Ectodermal cell (in vitro differentiated cells): Measurements from ENCODE around the gene H1-8.

Experiments used
- H3K27ac ChIP-seq: 2 replicates; pipeline ENCODE4 v1.7.0; 2013; ENCODE audit warnings: mild to moderate bottlenecking, low read depth, low read length; ENCODE audit not compliant: insufficient read depth, poor library complexity, severe bottlenecking
- H3K27me3 ChIP-seq: 2 replicates; pipeline ENCODE4 v1.7.0; 2013; ENCODE audit warnings: mild to moderate bottlenecking, low read length; ENCODE audit not compliant: insufficient read depth, control insufficient read depth, poor library complexity, severe bottlenecking
- H3K36me3 ChIP-seq: one replicate; pipeline ENCODE4 v1.7.0; 2013; ENCODE audit warnings: low read length; ENCODE audit not compliant: control insufficient read depth, insufficient read depth
- H3K4me1 ChIP-seq: one replicate; pipeline ENCODE4 v1.7.0; 2013; ENCODE audit warnings: low read length; ENCODE audit not compliant: control insufficient read depth, insufficient read depth
- H3K4me3 ChIP-seq: 2 replicates; pipeline ENCODE4 v1.7.0; 2013; ENCODE audit warnings: low read depth, low read length, control low read depth; ENCODE audit not compliant: insufficient read depth
- H3K9me3 ChIP-seq: 2 replicates; pipeline ENCODE4 v1.7.0; 2013; ENCODE audit warnings: mild to moderate bottlenecking, low read length, moderate library complexity; ENCODE audit not compliant: control insufficient read depth
- WGBS, 2 experiments: methylation state at CpG; one replicate each; pipeline ENCODE4 v1.1.7; 2013; ENCODE audit warnings: missing lambda C conversion rate in 2 of 2; 5-methylcytosine and 5-hydroxymethylcytosine counted together

The H1-8 gene

GRCh38 chr3:129567939-129568338 is 25.0 kb downstream of the H1-8 start:
- Histone ChIP-seq H3K9me3 (no peaks in the 10 kb centered on the region), H3K36me3 (no peaks in the 10 kb centered on the region), H3K27me3 (no peaks in the 10 kb centered on the region), H3K4me3 (no peak overlapping the region), H3K27ac (no peak overlapping the region), H3K4me1 (no peaks in the 10 kb centered on the region)
- 73 to 82% methylated on average over 5 to 6 of the region's 6 CpGs for WGBS, 2 experiments

GRCh38 chr3:129569856-129570255 is 26.9 kb downstream of the H1-8 start:
- no peaks in the 10 kb centered on the region for H3K4me1 ChIP-seq

GRCh38 chr3:129571605-129572547 is 28.9 kb downstream of the H1-8 start:
- Histone ChIP-seq H3K9me3 (no peaks in the 10 kb centered on the region), H3K4me3 (no peak overlapping the region), H3K27ac (no peak overlapping the region), H3K4me1 (peaks cover 15% of the 10 kb centered on the region), H3K36me3 (no peaks in the 10 kb centered on the region), H3K27me3 (no peaks in the 10 kb centered on the region)
- WGBS, 2 experiments = 94 to 95% methylated on average over 22 of the region's 22 CpGs

More at GRCh38 chr3:129569856-129570255, 26.9 kb downstream of the H1-8 start:
- H3K27ac ChIP-seq = no peak overlapping the region
- no peaks in the 10 kb centered on the region for H3K9me3 ChIP-seq
- H3K36me3 ChIP-seq = no peaks in the 10 kb centered on the region
- no peaks in the 10 kb centered on the region for H3K27me3 ChIP-seq
- WGBS, 2 experiments = 94 to 96% methylated on average over 7 of the region's 7 CpGs
- H3K4me3 ChIP-seq = no peak overlapping the region

GRCh38 chr3:129572603-129573002 is 29.6 kb downstream of the H1-8 start:
- Histone ChIP-seq H3K9me3 (no peaks in the 10 kb centered on the region), H3K36me3 (no peaks in the 10 kb centered on the region), H3K27ac (no peak overlapping the region), H3K4me3 (no peak overlapping the region), H3K27me3 (no peaks in the 10 kb centered on the region), H3K4me1 (peaks cover 15% of the 10 kb centered on the region)
- 93 to 94% methylated on average over 18 of the region's 18 CpGs for WGBS, 2 experiments

GRCh38 chr3:129573493-129573892 is 30.5 kb downstream of the H1-8 start:
- H3K4me3 ChIP-seq = no peak overlapping the region
- no peak overlapping the region for H3K27ac ChIP-seq
- H3K36me3 ChIP-seq = no peaks in the 10 kb centered on the region
- 93 to 95% methylated on average over 14 of the region's 14 CpGs for whole genome bisulfite sequencing, 2 experiments
- peaks cover 15% of the 10 kb centered on the region for H3K4me1 ChIP-seq
- no peaks in the 10 kb centered on the region for H3K27me3 ChIP-seq
- H3K9me3 ChIP-seq = no peaks in the 10 kb centered on the region

- no peak overlapping the region for H3K27ac ChIP-seq
- H3K9me3 ChIP-seq = no peaks in the 10 kb centered on the region
- H3K27me3 ChIP-seq = no peaks in the 10 kb centered on the region
- no peaks in the 10 kb centered on the region for H3K36me3 ChIP-seq
- H3K4me3 ChIP-seq = no peak overlapping the region
- 95% methylated on average over 24 of the region's 24 CpGs for WGBS, 2 experiments
- H3K4me1 ChIP-seq = peaks cover 15% of the 10 kb centered on the region
Measured at GRCh38 chr3:129574206-129574605, 31.2 kb downstream of the H1-8 start.

GRCh38 chr3:129575233-129575996 is 32.4 kb downstream of the H1-8 start:
- WGBS, 2 experiments = 91 to 93% methylated on average over 19 of the region's 19 CpGs
- H3K9me3 ChIP-seq = no peaks in the 10 kb centered on the region
- H3K27ac ChIP-seq = no peak overlapping the region
- H3K4me3 ChIP-seq = no peak overlapping the region
- no peaks in the 10 kb centered on the region for H3K27me3 ChIP-seq
- H3K4me1 ChIP-seq = peaks cover 15% of the 10 kb centered on the region
- H3K36me3 ChIP-seq = no peaks in the 10 kb centered on the region

GRCh38 chr3:129575997-129576384 is 33.0 kb downstream of the H1-8 start:
- Histone ChIP-seq H3K27me3 (no peaks in the 10 kb centered on the region), H3K36me3 (no peaks in the 10 kb centered on the region), H3K4me1 (peaks cover 15% of the 10 kb centered on the region), H3K4me3 (no peak overlapping the region), H3K27ac (no peak overlapping the region), H3K9me3 (no peaks in the 10 kb centered on the region)
- WGBS, 2 experiments = 57 to 60% methylated on average over 10 of the region's 10 CpGs

GRCh38 chr3:129576514-129577352 is 33.8 kb downstream of the H1-8 start:
- H3K27me3 ChIP-seq = no peaks in the 10 kb centered on the region
- H3K36me3 ChIP-seq = no peaks in the 10 kb centered on the region
- H3K4me3 ChIP-seq = no peak overlapping the region
- peaks cover 15% of the 10 kb centered on the region for H3K4me1 ChIP-seq
- no peaks in the 10 kb centered on the region for H3K9me3 ChIP-seq
- 91 to 94% methylated on average over 18 of the region's 18 CpGs for WGBS, 2 experiments
- H3K27ac ChIP-seq = no peak overlapping the region
